Stimulated activated CD8-positive, alpha-beta memory T cell treated with anti-CD3 and anti-CD28 coated beads, Interleukin-4, amount 100 ng/mL, for 48 hours (primary cell): Measurements from ENCODE around the gene DDI2.
"Not testable (repeated sequence)": the region's sequence is repeated elsewhere in the genome, so short reads cannot be mapped to it uniquely, and the experiment has no call there.

Source experiments
- DNase-seq: peaks from one replicate; pipeline ENCODE4 v3.0.0-alpha.2; 2020

DDI2 gene

GRCh38 chr1:15637826-15638225 lies 20.6 kb downstream of the DDI2 start:
- DNase-seq = no peak

- DNase-seq = no peak
Measured at GRCh38 chr1:15639262-15639661, 22.0 kb downstream of the DDI2 start.

- DNase-seq = no peak
Measured at GRCh38 chr1:15639931-15640330, 22.7 kb downstream of the DDI2 start.

- no peak for DNase-seq
Measured at GRCh38 chr1:15640667-15641066, 23.4 kb downstream of the DDI2 start.

- DNase-seq = no peak
Measured at GRCh38 chr1:15649937-15650336, 32.7 kb downstream of the DDI2 start.

- DNase-seq = no peak
Measured at GRCh38 chr1:15650433-15650832, 33.2 kb downstream of the DDI2 start.

- not testable (repeated sequence) for DNase-seq
Measured at GRCh38 chr1:15652130-15652529, 34.9 kb downstream of the DDI2 start.

GRCh38 chr1:15654091-15654690 lies 36.9 kb downstream of the DDI2 start:
- DNase-seq = no peak

GRCh38 chr1:15656464-15656863 lies 39.2 kb downstream of the DDI2 start:
- no peak for DNase-seq

GRCh38 chr1:15657021-15657420 lies 39.8 kb downstream of the DDI2 start:
- DNase-seq = no peak

GRCh38 chr1:15660151-15660550 lies 42.9 kb downstream of the DDI2 start:
- no peak for DNase-seq

GRCh38 chr1:15662477-15662876 lies 45.2 kb downstream of the DDI2 start:
- no peak for DNase-seq

- DNase-seq = no peak
Measured at GRCh38 chr1:15663925-15664324, 46.7 kb downstream of the DDI2 start.

- DNase-seq = no peak
Measured at GRCh38 chr1:15667362-15667761, 50.1 kb downstream of the DDI2 start.

GRCh38 chr1:15668089-15668754 lies 51.0 kb downstream of the DDI2 start:
- no peak for DNase-seq

- no peak for DNase-seq
Measured at GRCh38 chr1:15669074-15669473, 51.8 kb downstream of the DDI2 start.

GRCh38 chr1:15669864-15670263 lies 52.6 kb downstream of the DDI2 start:
- DNase-seq = no peak

- no peak for DNase-seq
Measured at GRCh38 chr1:15671430-15671829, 54.2 kb downstream of the DDI2 start.

- DNase-seq = no peak
Measured at GRCh38 chr1:15674386-15675159, 57.3 kb downstream of the DDI2 start.

GRCh38 chr1:15676010-15676409 lies 58.8 kb downstream of the DDI2 start:
- DNase-seq = no peak

GRCh38 chr1:15676688-15677661 lies 59.7 kb downstream of the DDI2 start:
- DNase-seq = no peak

GRCh38 chr1:15678578-15678977 lies 61.3 kb downstream of the DDI2 start:
- DNase-seq = no peak

- peak; percentile 38 for DNase-seq
Measured at GRCh38 chr1:15680131-15680530, 62.9 kb downstream of the DDI2 start.
